Midbrain (tissue), 1 donor: ENCODE data around the gene CHMP6.

ENCODE experiments used
- DNase-seq: peaks from one replicate; lab custom pipeline; 2025; lab: John Stamatoyannopoulos, UW

CHMP6 gene

DNA sequence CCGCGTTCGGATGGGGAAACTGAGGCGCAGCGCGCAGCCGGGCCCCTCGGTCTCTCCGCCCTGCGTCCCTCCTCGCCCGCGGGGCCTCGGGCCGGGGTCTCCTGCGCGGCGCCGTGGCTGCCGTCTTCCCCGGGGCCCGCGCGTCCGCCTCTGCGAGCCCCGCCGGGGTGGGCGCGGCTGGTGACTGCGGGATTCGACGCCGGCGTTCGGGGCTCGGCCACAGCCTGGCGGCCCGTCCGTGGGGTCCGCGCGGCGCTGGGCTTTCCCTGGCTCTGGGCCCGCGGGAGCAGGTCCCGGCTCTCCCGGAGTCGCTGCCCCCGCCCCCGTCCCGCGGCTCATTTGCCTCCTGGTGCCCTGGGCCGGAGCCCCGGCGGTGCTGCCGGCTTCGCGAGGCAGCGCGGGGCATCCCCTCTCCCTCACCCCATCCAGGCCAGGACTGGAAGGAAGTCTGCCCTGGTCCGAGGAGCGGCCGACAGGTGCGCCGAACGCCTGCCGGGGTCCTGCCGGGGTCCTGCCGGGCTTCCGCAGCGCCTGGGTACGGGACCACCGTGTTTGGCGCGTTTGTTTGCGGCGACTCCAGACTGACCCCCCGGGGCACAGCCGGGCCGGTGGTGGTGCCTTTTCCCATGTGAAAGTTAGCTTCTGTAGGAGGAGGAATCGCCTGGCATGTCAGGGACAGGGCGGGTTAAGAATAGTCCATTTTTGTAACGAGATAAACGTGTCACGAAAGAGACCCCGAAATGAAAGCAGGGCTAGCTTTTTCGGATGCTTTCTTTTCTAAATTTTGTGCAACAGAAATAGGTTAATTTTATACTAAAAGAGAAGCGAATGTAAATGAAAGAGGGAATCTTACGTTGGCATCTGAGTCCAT is 671 bp downstream of the CHMP6 start:
- DNase-seq = no peak

DNA sequence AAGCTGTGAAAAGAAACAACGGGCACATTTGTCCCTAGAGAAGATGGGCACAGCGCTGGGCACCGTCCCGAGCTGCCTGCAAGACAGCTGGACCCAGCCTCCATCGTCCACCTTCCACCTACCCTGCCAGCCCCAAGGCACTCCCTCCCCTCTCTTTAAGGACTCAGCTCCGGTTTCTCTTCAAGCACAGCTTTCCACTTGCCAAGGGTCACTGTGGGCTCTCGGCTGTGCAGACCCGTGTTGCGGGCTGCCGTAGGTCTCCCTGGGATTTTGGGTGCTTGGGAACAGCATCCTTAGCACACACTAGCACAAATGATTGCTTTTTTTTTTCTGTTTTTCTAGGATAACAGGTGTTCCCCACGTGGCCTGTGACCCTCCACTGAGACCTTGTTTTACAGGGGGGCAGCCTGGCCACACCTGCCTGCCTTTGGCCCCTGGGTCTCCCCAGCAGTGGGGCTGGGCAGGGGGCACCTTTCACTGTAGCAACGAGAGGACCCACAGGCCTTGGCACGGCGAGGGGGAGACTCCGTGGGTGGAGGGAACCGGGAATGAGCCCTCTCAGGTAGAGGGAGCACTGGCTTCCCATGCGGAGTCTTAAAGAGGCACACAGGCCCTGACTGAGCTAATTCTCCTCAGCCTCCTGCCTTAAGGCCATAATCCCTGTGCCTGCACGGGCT is 1.4 kb downstream of the CHMP6 start:
- no peak for DNase-seq

DNA sequence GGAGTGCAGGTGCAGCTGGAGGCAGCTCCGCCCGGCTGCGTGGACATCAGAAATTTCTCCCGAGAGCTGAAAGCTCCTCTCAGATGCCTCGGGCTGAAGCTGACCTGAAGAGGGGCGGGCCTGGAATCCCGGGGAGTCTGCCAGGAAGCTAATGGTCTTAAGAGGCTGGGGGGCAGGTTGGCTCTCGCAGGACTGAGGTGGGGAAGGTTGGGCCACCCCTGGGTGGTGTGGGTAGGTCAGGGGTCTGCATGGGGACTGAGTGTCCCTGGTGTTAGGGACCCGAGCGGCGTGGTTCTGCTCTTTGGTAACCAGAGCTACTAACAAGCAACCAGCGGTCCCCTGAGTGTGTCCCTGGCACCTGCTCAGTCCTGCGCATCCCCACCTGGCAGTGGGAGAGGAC is 3.5 kb downstream of the CHMP6 start:
- DNase-seq = no peak

GRCh38 chr17:80996422-80997305 is 5.0 kb downstream of the CHMP6 start:
- DNase-seq = no peak

- DNase-seq = no peak
These were observed 5.9 kb downstream of the CHMP6 start for GRCh38 chr17:80997424-80998117.

GRCh38 chr17:80998118-80998747 is 6.6 kb downstream of the CHMP6 start:
- DNase-seq = no peak

DNA sequence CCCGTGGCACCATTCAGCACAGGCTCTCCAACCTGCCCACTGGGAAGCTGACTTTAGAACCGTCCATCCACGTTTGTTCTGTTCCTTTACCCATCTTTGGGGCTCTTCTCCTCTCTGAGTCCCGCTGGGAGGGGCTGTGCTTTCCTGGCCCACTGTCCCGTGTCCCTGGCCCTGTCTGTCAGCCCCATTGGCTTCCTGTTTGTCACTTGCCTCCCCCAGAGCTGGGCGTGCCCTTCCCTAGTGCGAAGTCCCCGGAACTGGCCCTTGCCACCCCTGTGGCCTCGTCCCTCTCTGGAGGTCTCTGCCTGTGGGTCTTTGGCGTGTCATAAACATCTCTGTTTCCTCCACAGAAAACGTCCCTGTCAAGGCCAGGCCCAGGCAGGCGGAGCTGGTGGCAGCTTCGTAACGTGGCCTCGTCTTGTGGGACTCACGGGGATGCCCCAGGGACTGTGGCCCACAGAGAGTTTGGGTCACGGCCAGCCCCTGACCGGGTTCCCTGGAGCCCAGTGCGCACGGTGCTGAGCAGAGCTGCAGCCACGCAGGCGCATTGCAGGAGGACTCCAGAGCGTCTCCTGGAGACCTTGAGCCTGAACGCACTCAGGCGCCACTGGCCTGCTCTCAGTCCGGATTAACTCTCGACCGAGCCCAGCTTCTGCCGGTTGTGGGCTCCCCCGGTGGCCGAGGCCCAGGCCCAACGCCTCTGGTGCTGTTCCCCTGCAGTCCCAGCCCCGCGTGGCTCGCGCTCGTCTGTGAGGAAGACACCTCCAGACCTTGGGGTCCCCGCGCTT is 7.3 kb downstream of the CHMP6 start:
- peak; percentile 36 for DNase-seq

DNA sequence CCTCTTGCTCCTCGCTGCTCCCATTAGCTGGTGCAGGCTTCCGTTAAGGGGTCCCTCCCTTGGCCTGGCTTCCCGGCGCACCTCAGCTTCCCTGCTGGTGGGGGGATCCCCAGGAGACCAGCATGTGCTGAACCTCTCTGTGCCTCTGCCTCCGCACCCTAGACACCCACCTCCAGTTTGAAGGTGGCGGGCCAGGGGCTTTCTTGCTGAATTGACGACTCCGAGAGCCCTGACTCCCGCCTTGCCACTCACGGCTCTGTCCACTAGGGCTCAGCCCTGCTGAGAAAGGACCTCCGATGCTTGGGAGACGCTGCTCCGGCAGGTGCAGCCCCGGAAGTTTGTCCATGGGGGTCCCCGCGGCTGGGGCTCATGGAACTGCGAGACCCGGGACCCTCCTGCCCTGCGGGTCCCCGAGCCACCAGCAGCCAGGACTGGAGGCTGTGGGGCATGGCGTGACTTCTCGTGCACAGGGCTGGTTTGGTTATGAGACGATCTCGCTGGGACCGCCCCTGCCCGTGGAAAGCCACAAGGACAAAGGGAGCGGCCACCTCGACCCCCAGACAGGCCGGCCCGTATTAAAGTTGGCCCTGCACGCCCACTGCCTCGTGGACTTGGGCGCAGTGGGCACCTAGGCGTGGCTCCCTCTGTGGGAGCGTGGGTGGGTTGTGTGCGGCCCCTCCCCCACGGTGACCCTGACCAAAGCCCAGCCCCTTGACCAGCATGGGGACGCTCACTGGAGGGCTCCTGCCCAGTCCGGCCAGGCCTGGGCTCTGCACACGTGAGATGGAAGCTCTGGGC is 8.1 kb downstream of the CHMP6 start:
- DNase-seq = no peak

- no peak for DNase-seq
These were observed 8.6 kb downstream of the CHMP6 start for GRCh38 chr17:81000334-81000630.

- DNase-seq = no peak
These were observed 9.2 kb downstream of the CHMP6 start for GRCh38 chr17:81000631-81001357.

GRCh38 chr17:81002013-81002384 is 10.4 kb downstream of the CHMP6 start:
- DNase-seq = no peak

GRCh38 chr17:81002409-81003361 is 11.0 kb downstream of the CHMP6 start:
- peak; percentile 34 for DNase-seq

DNA sequence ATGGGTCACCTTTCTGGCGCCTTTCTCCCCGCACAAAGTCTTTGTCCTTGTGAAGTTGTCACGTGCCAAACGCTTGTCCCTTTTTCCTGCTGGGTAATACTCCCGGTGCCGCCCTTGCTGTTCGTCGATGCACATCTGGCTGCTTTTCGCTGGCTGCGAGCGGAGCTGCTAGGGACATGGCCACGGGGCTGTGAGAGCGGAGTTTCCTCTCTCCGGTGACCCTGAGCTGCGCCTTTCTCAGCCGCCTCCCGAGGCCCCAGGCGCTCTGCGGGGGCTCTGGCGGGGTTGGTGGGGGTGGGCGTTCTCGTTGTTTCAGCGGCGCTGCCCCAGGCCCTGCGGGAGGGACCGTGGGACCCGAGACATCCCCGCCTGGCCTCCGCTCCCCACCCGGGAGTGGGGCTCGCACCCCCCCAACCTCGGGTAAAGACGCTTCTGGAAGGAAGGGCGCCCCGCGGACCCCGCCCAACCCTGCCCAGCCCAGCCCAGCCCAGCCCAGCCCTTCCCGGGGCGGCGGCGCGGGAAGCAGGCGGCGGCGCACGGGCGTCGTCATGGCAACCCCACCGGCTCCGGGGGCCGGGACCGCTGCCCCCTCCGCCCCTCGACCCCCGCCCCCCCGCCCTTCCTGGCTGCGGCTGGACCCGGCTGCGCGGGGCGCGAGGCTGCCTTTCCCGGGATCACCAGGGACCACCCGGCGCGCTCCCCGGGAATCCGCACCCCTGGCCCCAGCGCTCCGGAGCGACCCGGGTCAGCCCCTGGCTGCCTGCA is 12.3 kb downstream of the CHMP6 start:
- DNase-seq = no peak

GRCh38 chr17:81006891-81007290 is 15.2 kb downstream of the CHMP6 start:
- no peak for DNase-seq

DNA sequence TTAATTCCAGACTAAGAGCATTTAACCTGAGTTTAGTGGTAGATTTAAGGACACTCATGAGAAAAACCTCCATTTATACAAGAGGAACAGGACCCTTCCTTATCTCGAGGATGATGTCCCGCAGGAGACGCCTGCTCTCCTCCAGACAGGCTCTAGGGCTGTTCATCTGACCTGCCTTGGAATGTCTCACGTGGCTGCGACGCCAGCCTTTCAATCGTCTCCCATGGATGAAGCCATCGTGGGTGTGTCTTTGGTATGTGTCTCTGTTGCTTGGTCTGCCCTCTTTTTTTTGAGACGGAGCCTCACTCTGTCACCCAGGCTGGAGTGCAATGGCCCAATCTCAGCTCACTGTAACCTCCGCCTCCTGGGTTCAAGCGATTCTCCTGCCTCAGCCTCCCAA is 16.5 kb downstream of the CHMP6 start:
- DNase-seq = no peak

DNA sequence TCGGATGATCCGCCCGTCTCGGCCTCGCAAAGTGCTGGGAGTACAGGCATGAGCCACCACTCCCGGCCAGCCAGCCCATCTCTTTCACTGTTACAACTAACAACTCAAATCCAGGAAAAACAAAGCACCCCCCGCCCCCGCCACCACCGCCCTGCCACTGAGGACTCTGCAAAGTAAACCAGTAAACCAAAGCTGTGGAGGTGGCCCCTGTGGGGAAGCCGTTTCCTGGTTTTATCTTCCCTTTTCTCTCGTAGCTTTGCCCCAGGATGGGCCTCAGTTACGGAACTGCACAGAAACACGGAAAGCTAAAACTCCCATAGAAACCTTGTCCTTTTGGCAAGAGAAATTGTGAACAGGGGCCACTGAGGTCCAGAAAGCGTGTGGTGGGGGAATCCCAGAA is 17.5 kb downstream of the CHMP6 start:
- no peak for DNase-seq

DNA sequence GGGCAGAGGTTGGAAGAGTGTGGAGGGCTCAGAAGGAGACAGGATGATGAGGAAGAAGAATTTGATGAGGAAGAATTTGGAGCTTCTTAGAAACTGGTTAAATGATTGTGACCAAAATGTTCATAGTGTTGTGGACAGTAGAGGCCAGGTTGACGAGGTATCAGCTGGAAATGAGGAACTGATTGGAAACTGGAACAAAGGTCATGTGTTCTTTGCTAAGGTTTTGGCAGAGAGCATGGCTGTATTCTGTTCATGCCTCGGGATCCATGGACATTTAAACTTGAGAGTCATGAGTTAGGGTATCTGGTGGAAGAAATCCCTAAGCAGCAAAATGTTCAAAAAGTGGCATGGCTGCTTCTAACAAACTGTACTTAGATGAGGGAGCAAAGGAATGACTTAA is 19.3 kb downstream of the CHMP6 start:
- DNase-seq = no peak
